Activated CD8-positive, alpha-beta memory T cell treated with anti-CD3 and anti-CD28 coated beads, Interleukin-2, amount 50 U/mL, for 1 hour (primary cell): ENCODE data around the gene HNRNPC.
"Not testable (repeated sequence)": the region's sequence is repeated elsewhere in the genome, so short reads cannot be mapped to it uniquely, and the experiment has no call there.

Experiments used
- DNase-seq: peaks from one replicate; pipeline ENCODE4 v3.0.0-alpha.2; 2020; ENCODE audit errors: extremely low read depth

The HNRNPC gene

DNA sequence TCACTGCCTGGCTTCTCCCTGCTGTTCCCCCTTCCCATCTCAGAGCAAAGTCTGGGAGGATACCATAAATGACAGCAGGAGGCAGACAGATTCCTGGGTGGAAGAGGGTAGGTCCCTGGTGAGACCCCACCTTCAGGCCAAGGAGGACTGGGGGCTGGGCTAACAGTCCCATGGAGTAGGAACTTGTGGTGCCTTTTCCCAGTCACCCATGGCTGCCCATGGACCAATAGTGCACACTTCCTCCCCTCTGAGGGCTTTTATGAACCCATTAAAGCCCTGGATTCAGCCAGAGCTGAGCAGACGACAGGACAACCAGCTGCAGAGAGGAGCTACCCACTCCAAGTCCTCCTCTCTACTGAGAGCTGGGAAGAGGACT is 76.8 kb downstream of the HNRNPC start:
- no peak for DNase-seq

DNA sequence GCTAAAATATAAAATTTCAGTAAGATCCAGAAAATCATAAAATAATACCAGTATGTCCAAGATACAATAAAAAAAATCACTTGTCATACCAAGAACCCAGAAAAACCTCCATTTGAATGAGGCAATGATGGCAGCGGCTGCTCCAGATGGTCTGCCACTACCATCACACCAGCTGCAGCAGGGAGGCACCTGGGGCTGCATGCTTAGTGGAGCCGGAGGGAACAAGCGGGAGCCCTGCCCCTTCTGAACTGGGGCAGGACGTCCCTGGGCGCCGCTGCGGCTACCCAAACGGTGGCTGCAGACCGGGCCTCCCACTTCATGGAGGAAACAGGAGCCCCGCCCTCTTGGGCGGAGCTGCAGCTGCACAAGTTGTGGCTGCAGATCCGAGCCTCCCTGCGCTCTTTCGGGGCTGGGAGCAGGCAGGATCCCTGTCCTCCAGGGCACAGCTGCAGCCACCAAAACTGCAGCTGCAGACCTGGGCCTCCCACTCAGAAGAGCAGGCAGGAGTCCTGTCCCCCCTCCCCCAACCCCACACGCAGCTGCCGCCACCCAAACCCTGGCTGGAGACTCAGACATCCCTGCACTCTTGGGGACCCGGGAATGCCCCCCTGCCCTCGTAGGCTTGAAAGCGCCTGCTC is 77.3 kb downstream of the HNRNPC start:
- no peak for DNase-seq

- no peak for DNase-seq
Measured at GRCh38 chr14:21191261-21191808, 77.9 kb downstream of the HNRNPC start.

GRCh38 chr14:21185491-21185890 is 83.8 kb downstream of the HNRNPC start:
- DNase-seq, result no peak

GRCh38 chr14:21184254-21184653 is 85.0 kb downstream of the HNRNPC start:
- DNase-seq, result no peak

DNA sequence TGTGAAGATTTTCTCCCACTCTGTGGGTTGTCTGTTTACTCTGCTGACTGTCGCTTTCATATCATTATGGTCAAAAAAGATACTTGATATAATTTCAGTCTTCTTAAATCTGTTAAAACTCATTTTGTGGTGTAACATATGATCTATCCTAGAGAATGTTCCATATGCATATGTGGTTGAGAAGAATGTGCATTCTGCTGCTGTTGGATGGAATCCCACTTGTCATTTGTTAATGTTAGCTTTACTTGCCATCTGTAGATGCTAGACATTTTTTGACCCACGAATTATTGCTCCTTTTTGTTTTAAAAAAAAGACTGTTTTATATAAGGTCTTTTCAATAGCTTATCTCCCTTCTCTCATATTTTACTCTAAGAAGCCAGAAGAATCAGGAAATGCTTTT is 87.1 kb downstream of the HNRNPC start:
- DNase-seq, result no peak

GRCh38 chr14:21171128-21171527 is 98.1 kb downstream of the HNRNPC start:
- no peak for DNase-seq

GRCh38 chr14:21169573-21169972 is 99.7 kb downstream of the HNRNPC start:
- no peak for DNase-seq

GRCh38 chr14:21168055-21168454 is 101.2 kb downstream of the HNRNPC start:
- DNase-seq, result no peak

GRCh38 chr14:21165670-21166069 is 103.6 kb downstream of the HNRNPC start:
- DNase-seq, result not testable (repeated sequence)

GRCh38 chr14:21165002-21165605 is 104.1 kb downstream of the HNRNPC start:
- not testable (repeated sequence) for DNase-seq

GRCh38 chr14:21163871-21164291 is 105.4 kb downstream of the HNRNPC start:
- DNase-seq, result no peak

DNA sequence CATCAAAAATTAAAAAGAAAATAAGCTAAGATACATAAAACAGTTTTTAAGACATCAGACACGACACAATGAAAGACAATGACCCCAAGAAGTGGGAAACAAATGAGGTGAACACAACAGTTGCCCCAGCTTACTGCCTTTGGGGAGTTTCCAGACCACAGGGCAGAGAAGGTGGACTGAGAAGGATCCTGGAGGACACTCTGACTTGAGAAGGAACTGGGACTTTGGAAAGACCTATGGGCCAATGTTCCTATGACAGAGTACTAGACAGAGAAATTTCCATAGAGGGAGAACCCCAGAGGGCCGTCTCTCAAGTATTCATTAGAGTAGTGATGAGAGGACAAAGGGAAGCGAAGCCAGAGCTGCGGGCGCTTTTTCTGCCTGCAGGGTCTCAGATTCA is 107.2 kb downstream of the HNRNPC start:
- DNase-seq, result no peak

- DNase-seq, result no peak
Measured at GRCh38 chr14:21160061-21160610, 109.1 kb downstream of the HNRNPC start.
